Neural cell (in vitro differentiated cells): ENCODE data around the gene RPRML. TPM values are rescaled to one million over a fixed set of nuclear protein-coding genes. Genes with fewer than 3 reads are reported as not detected.

Experiments
- H2AFZ ChIP-seq: fragments of 200-600, 300-800 bp; sonication (generic), shearing (Covaris generic); 2 replicates; pipeline ENCODE4 v1.6.0; 2014; ENCODE audit warnings: low read depth, mild to moderate bottlenecking, antibody characterized with exemption, low read length, moderate library complexity
- H3F3A ChIP-seq: fragments of 200-600 bp; shearing (Covaris generic); 2 replicates; pipeline ENCODE4 v1.6.1; 2016; ENCODE audit warnings: mild to moderate bottlenecking, moderate library complexity, mixed read lengths, antibody characterized with exemption, low read length; ENCODE audit not compliant: insufficient read depth, poor library complexity, severe bottlenecking
- H3K27ac ChIP-seq: fragments of 200-600, 300-800 bp; sonication (generic), shearing (Covaris generic); 2 replicates; pipeline ENCODE4 v1.5.1; 2014; ENCODE audit warnings: mild to moderate bottlenecking, low read length, moderate library complexity
- H3K27me3 ChIP-seq: fragments of 300-800, 200-600 bp; sonication (generic), shearing (Covaris generic); 2 replicates; pipeline ENCODE4 v1.6.0; 2014; ENCODE audit warnings: mild to moderate bottlenecking, low read depth, low read length, moderate library complexity; ENCODE audit not compliant: insufficient read depth
- H3K36me3 ChIP-seq: fragments of 300-800, 200-600 bp; sonication (generic), shearing (Covaris generic); 2 replicates; pipeline ENCODE4 v1.5.1; 2014; ENCODE audit warnings: mild to moderate bottlenecking, antibody characterized with exemption, low read length, moderate library complexity; ENCODE audit not compliant: insufficient read depth
- H3K4me2 ChIP-seq: fragments of 300-800, 200-600 bp; sonication (generic), shearing (Covaris generic); 2 replicates; pipeline ENCODE4 v1.6.0; 2014; ENCODE audit warnings: mild to moderate bottlenecking, low read length
- H3K4me3 ChIP-seq: fragments of 300-800, 200-600 bp; sonication (generic), shearing (Covaris generic); 2 replicates; pipeline ENCODE4 v1.5.1; 2014; ENCODE audit warnings: mild to moderate bottlenecking, low read length, moderate library complexity
- H3K79me2 ChIP-seq: fragments of 200-600 bp; shearing (Covaris generic); replicated peaks from 2 replicates; pipeline ENCODE4 v1.6.0; 2014; ENCODE audit warnings: mild to moderate bottlenecking, low read length, moderate library complexity; ENCODE audit not compliant: insufficient read depth
- H3K9ac ChIP-seq: fragments of 300-800, 200-600 bp; sonication (generic), shearing (Covaris generic); 2 replicates; pipeline ENCODE4 v1.6.1; 2016; ENCODE audit warnings: mild to moderate bottlenecking, low read length, mixed read lengths
- H3K9me2 ChIP-seq: fragments of 200-600 bp; shearing (Covaris generic); 2 replicates; pipeline ENCODE4 v1.6.1; 2016; ENCODE audit warnings: mild to moderate bottlenecking, low read length, mixed read lengths; ENCODE audit not compliant: insufficient read depth
- H3K9me3 ChIP-seq: fragments of 200-600, 300-800 bp; sonication (generic), shearing (Covaris generic); 2 replicates; pipeline ENCODE4 v1.6.1; 2016; ENCODE audit warnings: mild to moderate bottlenecking, mixed run types, low read length, moderate library complexity, mixed read lengths
- H4K20me1 ChIP-seq: fragments of 200-600 bp; shearing (Covaris generic); 2 replicates; pipeline ENCODE4 v1.6.1; 2016; ENCODE audit warnings: mild to moderate bottlenecking, mixed run types; ENCODE audit not compliant: insufficient read depth
- EP300 ChIP-seq: fragments of 450-650 bp; conservative IDR thresholded peaks from 2 replicates; pipeline ENCODE4 v1.6.1; 2014; ENCODE audit warnings: antibody characterized with exemption, mild to moderate bottlenecking, moderate library complexity; ENCODE audit not compliant: poor library complexity, severe bottlenecking
- EZH2 ChIP-seq: fragments of 200-600, 300-800 bp; shearing (Covaris generic), sonication (generic); IDR thresholded peaks from 2 replicates; pipeline ENCODE4 v1.6.1; 2014; ENCODE audit warnings: antibody characterized with exemption, low read length, borderline replicate concordance, mild to moderate bottlenecking; ENCODE audit not compliant: insufficient read depth, poor library complexity, severe bottlenecking
- MXI1 ChIP-seq: fragments of 450-650 bp; conservative IDR thresholded peaks from 2 replicates; pipeline ENCODE4 v1.6.1; 2014; ENCODE audit warnings: antibody characterized with exemption, mild to moderate bottlenecking; ENCODE audit not compliant: poor library complexity, severe bottlenecking
- POLR2AphosphoS5 ChIP-seq: IDR thresholded peaks from 2 replicates; pipeline ENCODE4 v1.6.1; 2012
- RAD21 ChIP-seq: fragments of 450-650 bp; conservative IDR thresholded peaks from 2 replicates; pipeline ENCODE4 v1.6.1; 2014; ENCODE audit warnings: antibody characterized with exemption, mild to moderate bottlenecking, moderate library complexity
- SMC3 ChIP-seq: fragments of 450-650 bp; conservative IDR thresholded peaks from 2 replicates; pipeline ENCODE4 v1.6.1; 2014; ENCODE audit warnings: antibody characterized with exemption, mild to moderate bottlenecking, moderate library complexity; ENCODE audit not compliant: poor library complexity
- TAF1 ChIP-seq: IDR thresholded peaks from 2 replicates; pipeline ENCODE4 v1.6.1; 2012; ENCODE audit warnings: low read depth
- polyA plus RNA-seq: library from polyadenylated mRNA; depleted of rRNA; stranded (reverse); fragments of >200 nt; gene quantifications from 2 replicates; pipeline ENCODE4 v1.2.3, GENCODE V29; 2014
- TF ChIP-seq, protein P1 (sequence below): fragments of 450-650 bp; IDR thresholded peaks from 2 replicates; pipeline ENCODE4 v1.5.1; 2014; ENCODE audit warnings: antibody characterized with exemption, mild to moderate bottlenecking, moderate library complexity; ENCODE audit not compliant: poor library complexity, severe bottlenecking
- TF ChIP-seq, protein P2 (sequence below): IDR thresholded peaks from 2 replicates; pipeline ENCODE4 v1.6.1; 2012; ENCODE audit warnings: borderline replicate concordance

The RPRML gene
- polyA plus RNA-seq, 1 donor from 2014 or later, result 4.7 TPM

DNA sequence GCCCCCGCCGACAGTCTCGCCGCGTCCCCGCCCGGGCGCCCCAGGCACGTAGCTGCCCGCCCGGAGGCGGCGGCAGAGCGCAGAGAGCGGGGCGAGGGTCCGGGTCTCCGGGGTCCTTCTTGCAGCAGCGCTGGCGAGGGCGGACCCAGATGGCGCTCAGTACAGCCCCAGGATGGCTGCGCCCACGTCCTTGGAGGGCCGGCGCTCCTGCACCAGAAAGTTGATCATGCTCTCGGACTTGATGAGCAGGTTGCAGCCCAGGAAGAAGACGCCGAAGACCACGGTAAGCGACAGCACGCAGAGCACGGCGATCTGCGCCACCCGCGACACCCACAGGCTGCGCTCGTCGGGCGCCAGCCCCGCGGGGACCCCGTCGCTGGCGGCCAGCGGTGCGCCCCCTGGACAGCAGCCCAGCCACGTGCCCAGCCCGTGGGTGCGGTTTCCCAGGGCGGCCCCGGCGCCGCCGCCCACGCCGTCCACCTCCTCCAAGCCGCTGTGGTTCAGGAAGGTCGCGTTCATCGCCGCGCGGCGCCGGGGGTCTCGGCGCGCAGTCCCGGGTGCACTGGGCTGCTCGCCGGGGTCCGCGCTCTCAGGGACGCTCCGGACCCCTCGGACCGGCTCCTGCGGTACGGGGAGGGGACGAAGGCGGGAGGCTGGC, 435 bp downstream of the RPRML start:
- H3K27me3 ChIP-seq, result peaks cover 34% of the 10 kb centered on the region
- peak overlapping the region; percentile 51 for H3K9ac ChIP-seq
- no peak overlapping the region for H2AFZ ChIP-seq

DNA sequence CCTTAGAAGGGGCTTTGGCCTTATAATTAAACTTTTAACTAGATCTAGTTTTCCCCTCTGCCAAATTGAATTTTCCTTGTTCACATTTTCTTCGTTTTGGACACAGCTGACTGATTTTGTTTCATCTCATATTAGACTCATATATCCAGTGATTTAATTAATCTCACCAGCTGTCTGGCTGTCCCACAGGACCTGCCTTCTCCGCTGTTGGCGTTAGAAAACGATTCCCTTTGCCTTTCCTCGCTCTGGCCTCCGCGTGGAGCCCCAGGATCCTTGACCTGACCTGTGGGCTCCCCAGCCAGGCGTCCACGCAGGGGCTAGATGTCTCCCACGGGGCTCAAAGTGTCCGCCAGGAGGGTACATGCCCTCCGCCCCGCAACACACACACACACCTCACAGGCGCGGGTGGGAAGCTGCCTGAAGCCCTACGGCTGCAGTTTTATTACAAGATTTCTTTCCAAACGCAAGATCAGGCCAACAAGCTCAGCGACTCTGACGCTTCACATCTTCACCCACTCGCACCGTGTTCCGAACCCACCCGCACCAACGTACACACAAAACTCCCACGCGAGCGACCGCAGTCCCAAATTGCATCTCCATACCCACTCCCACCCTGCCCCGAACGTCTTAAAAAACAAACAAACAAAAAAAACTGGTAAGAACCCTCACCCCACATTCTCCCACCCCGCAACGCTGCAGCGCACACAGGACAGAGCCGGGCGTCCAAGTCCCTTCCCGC, 1.1 kb downstream of the RPRML start:
- Histone ChIP-seq H3K27ac (no peak overlapping the region), H3K9me2 (no peaks in the 10 kb centered on the region), H3F3A (no peaks in the 10 kb centered on the region), H3K9ac (peak overlapping the region; percentile 51), H3K27me3 (peaks cover 34% of the 10 kb centered on the region), H3K9me3 (no peaks in the 10 kb centered on the region), H3K4me3 (peak overlapping the region; percentile 76), H4K20me1 (no peaks in the 10 kb centered on the region), H3K4me2 (no peak overlapping the region), H3K79me2 (no peaks in the 10 kb centered on the region), H2AFZ (no peak overlapping the region), H3K36me3 (no peaks in the 10 kb centered on the region)
- TF ChIP-seq EP300 (no peak), POLR2AphosphoS5 (peak; percentile 29)
- TF ChIP-seq, protein P1, sequence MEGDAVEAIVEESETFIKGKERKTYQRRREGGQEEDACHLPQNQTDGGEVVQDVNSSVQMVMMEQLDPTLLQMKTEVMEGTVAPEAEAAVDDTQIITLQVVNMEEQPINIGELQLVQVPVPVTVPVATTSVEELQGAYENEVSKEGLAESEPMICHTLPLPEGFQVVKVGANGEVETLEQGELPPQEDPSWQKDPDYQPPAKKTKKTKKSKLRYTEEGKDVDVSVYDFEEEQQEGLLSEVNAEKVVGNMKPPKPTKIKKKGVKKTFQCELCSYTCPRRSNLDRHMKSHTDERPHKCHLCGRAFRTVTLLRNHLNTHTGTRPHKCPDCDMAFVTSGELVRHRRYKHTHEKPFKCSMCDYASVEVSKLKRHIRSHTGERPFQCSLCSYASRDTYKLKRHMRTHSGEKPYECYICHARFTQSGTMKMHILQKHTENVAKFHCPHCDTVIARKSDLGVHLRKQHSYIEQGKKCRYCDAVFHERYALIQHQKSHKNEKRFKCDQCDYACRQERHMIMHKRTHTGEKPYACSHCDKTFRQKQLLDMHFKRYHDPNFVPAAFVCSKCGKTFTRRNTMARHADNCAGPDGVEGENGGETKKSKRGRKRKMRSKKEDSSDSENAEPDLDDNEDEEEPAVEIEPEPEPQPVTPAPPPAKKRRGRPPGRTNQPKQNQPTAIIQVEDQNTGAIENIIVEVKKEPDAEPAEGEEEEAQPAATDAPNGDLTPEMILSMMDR, result no peak

More for the DNA sequence above, 435 bp downstream of the RPRML start:
- Histone ChIP-seq H3K9me3 (no peaks in the 10 kb centered on the region), H3K9me2 (no peaks in the 10 kb centered on the region), H3K79me2 (no peaks in the 10 kb centered on the region), H4K20me1 (no peaks in the 10 kb centered on the region), H3K36me3 (no peaks in the 10 kb centered on the region), H3K4me3 (peak overlapping the region; percentile 76), H3K4me2 (peak overlapping the region; percentile 41), H3F3A (no peaks in the 10 kb centered on the region), H3K27ac (no peak overlapping the region)
- TF ChIP-seq TAF1, result no peak
- no peak for TF ChIP-seq SMC3
- no peak for TF ChIP-seq EP300
- TF ChIP-seq MXI1, result peak; percentile 63
- no peak for TF ChIP-seq RAD21
- TF ChIP-seq POLR2AphosphoS5, result no peak
- no peak for TF ChIP-seq EZH2
- TF ChIP-seq, protein P1, result peak; percentile 12
- TF ChIP-seq, protein P2, sequence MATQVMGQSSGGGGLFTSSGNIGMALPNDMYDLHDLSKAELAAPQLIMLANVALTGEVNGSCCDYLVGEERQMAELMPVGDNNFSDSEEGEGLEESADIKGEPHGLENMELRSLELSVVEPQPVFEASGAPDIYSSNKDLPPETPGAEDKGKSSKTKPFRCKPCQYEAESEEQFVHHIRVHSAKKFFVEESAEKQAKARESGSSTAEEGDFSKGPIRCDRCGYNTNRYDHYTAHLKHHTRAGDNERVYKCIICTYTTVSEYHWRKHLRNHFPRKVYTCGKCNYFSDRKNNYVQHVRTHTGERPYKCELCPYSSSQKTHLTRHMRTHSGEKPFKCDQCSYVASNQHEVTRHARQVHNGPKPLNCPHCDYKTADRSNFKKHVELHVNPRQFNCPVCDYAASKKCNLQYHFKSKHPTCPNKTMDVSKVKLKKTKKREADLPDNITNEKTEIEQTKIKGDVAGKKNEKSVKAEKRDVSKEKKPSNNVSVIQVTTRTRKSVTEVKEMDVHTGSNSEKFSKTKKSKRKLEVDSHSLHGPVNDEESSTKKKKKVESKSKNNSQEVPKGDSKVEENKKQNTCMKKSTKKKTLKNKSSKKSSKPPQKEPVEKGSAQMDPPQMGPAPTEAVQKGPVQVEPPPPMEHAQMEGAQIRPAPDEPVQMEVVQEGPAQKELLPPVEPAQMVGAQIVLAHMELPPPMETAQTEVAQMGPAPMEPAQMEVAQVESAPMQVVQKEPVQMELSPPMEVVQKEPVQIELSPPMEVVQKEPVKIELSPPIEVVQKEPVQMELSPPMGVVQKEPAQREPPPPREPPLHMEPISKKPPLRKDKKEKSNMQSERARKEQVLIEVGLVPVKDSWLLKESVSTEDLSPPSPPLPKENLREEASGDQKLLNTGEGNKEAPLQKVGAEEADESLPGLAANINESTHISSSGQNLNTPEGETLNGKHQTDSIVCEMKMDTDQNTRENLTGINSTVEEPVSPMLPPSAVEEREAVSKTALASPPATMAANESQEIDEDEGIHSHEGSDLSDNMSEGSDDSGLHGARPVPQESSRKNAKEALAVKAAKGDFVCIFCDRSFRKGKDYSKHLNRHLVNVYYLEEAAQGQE, result no peak
